Effector memory CD8-positive, alpha-beta T cell (primary cell): ENCODE results near the gene PRDX2.

Experiments used
- ATAC-seq: fragments of 150-1000 bp; cut with Tn5 transposase; replicated peaks from 2 replicates; pipeline ENCODE4 v1.10.0; 2021; ENCODE audit warnings: mild to moderate bottlenecking, moderate library complexity
- DNase-seq, 3 experiments: peaks; one replicate each; pipeline ENCODE4 v3.0.0; 2021
- H3K27ac Mint-ChIP-seq, 2 donors: one replicate each; pipeline ENCODE4 v1.8.0; 2022; ENCODE audit warnings: mild to moderate bottlenecking in 2 of 2, mixed read lengths in 2 of 2, moderate library complexity in 2 of 2
- H3K27me3 Mint-ChIP-seq, 2 donors: one replicate each; pipeline ENCODE4 v1.8.0; 2022; ENCODE audit warnings: mixed read lengths in 2 of 2
- H3K36me3 Mint-ChIP-seq: one replicate; pipeline ENCODE4 v1.8.0; 2022; ENCODE audit warnings: mild to moderate bottlenecking, moderate library complexity, mixed read lengths; ENCODE audit not compliant: insufficient read depth
- H3K4me1 Mint-ChIP-seq, 2 donors: one replicate each; pipeline ENCODE4 v1.8.0; 2022; ENCODE audit warnings: low read depth in 2 of 2, mixed read lengths in 2 of 2
- H3K4me3 Mint-ChIP-seq, 2 donors: one replicate each; pipeline ENCODE4 v1.8.0; 2022; ENCODE audit warnings: mild to moderate bottlenecking in 2 of 2, mixed read lengths in 2 of 2, moderate library complexity in 2 of 2
- H3K9me3 Mint-ChIP-seq, 2 donors: one replicate each; pipeline ENCODE4 v1.8.0; 2022; ENCODE audit warnings: mixed read lengths in 2 of 2

Gene PRDX2

DNA sequence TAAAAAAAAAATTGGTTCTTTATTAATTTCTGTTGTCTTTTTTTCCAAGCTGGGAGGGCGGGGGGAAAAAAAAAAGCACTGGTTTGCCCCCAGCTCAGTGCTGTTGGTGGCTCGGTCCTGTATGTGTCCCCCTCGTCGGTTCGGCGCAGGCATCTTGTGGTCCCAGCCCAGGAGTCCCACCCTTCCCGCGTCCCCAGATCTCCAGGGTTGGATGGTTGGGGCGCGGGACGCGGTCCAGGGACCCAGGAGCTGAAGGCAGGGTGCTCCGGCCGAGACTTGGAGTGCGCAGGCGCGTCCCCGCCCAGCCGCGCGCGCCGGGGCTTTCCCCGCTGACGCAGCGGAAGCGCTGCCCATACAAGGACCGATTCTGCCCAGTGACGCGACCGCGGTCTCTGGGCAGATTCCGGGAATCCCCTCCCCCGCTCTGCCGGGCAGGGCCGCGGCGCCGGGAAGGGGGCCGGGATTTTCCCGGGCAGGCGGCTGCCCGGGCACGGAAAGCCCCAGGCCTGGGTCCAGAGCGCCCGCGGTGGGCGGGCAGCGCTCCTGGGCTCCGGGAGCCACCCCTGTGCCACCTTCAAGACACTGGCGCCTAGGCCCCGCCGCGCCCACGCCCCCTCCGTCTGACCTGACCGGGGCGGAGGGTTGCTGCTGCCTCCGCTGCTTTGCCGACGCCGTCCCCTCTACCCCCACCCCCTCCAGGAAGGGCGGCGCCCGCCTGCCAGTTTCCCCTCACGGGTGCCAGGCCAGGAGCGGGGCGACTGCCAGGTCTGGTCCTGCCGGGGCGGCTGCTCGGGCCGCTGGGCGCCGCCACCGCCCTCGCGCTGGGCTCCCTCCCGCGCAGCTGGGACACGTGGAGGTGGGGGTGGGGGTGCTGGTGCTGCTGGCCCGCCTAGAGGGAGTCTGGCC, 8.1 kb downstream of the PRDX2 start:
- H3K27ac Mint-ChIP-seq, result peak overlapping the region; percentile 98 to 100
- ATAC-seq (peak; percentile 46), DNase-seq (peak; percentile 91 to 96 (median 96))
- peaks cover 79% of the 10 kb centered on the region for H3K36me3 Mint-ChIP-seq
- no peaks in the 10 kb centered on the region for H3K27me3 Mint-ChIP-seq
- H3K4me1 Mint-ChIP-seq, result peaks cover 33 to 37% of the 10 kb centered on the region in 2 donors
- H3K9me3 Mint-ChIP-seq, result no peaks in the 10 kb centered on the region
- H3K4me3 Mint-ChIP-seq, result peak overlapping the region; percentile 95 to 98

DNA sequence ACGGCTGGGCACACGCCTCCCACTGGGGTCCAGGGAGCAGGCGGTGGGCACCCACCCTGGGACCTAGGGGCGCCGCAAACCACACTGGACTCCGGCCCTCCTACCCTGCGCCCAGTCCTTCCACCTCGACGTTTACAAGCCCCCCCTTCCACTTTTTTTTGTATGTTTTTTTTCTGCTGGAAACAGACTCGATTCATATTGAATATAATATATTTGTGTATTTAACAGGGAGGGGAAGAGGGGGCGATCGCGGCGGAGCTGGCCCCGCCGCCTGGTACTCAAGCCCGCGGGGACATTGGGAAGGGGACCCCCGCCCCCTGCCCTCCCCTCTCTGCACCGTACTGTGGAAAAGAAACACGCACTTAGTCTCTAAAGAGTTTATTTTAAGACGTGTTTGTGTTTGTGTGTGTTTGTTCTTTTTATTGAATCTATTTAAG, 8.7 kb downstream of the PRDX2 start:
- H3K4me1 Mint-ChIP-seq, result peaks cover 33 to 37% of the 10 kb centered on the region in 2 donors
- H3K9me3 Mint-ChIP-seq, result no peaks in the 10 kb centered on the region
- no peaks in the 10 kb centered on the region for H3K27me3 Mint-ChIP-seq
- peaks cover 76% of the 10 kb centered on the region for H3K36me3 Mint-ChIP-seq
- ATAC-seq, result no peak
- H3K4me3 Mint-ChIP-seq, result peak overlapping the region; percentile 95 to 98
- H3K27ac Mint-ChIP-seq, result peak overlapping the region; percentile 98 to 100
- DNase-seq, result peak in 1 of 3 experiments; percentile 35

DNA sequence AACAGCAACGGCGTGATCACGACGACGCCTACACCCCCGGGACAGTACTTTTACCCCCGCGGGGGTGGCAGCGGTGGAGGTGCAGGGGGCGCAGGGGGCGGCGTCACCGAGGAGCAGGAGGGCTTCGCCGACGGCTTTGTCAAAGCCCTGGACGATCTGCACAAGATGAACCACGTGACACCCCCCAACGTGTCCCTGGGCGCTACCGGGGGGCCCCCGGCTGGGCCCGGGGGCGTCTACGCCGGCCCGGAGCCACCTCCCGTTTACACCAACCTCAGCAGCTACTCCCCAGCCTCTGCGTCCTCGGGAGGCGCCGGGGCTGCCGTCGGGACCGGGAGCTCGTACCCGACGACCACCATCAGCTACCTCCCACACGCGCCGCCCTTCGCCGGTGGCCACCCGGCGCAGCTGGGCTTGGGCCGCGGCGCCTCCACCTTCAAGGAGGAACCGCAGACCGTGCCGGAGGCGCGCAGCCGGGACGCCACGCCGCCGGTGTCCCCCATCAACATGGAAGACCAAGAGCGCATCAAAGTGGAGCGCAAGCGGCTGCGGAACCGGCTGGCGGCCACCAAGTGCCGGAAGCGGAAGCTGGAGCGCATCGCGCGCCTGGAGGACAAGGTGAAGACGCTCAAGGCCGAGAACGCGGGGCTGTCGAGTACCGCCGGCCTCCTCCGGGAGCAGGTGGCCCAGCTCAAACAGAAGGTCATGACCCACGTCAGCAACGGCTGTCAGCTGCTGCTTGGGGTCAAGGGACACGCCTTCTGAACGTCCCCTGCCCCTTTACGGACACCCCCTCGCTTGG, 9.3 kb downstream of the PRDX2 start:
- Mint-ChIP-seq H3K27ac (peak overlapping the region; percentile 98 to 100), H3K4me1 (peaks cover 33 to 37% of the 10 kb centered on the region in 2 donors), H3K27me3 (no peaks in the 10 kb centered on the region), H3K9me3 (no peaks in the 10 kb centered on the region), H3K4me3 (peak overlapping the region; percentile 95 to 98), H3K36me3 (peaks cover 72% of the 10 kb centered on the region)
- ATAC-seq (no peak), DNase-seq (peak; percentile 64 to 71 (median 70))

DNA sequence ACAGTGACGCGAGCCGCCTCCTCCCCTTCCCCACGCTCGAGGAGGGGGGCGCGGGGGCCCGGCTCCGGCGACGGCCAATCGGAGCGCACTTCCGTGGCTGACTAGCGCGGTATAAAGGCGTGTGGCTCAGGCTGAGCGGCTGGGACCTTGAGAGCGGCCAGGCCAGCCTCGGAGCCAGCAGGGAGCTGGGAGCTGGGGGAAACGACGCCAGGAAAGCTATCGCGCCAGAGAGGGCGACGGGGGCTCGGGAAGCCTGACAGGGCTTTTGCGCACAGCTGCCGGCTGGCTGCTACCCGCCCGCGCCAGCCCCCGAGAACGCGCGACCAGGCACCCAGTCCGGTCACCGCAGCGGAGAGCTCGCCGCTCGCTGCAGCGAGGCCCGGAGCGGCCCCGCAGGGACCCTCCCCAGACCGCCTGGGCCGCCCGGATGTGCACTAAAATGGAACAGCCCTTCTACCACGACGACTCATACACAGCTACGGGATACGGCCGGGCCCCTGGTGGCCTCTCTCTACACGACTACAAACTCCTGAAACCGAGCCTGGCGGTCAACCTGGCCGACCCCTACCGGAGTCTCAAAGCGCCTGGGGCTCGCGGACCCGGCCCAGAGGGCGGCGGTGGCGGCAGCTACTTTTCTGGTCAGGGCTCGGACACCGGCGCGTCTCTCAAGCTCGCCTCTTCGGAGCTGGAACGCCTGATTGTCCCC, 10.1 kb downstream of the PRDX2 start, which contains the start of gene JUNB:
JUNB (plus strand) TSS at position 142 of the 706 bp plus-strand sequence; CDS start at position 428, 286 bp downstream.
- peaks cover 67% of the 10 kb centered on the region for H3K36me3 Mint-ChIP-seq
- ATAC-seq (peak; percentile 35), DNase-seq (peak; percentile 95 to 97 (median 96))
- peak within 1 kb of the TSS; percentile 95 to 98 for H3K4me3 Mint-ChIP-seq
- peaks cover 32 to 36% of the 10 kb centered on the region in 2 donors for H3K4me1 Mint-ChIP-seq
- H3K27me3 Mint-ChIP-seq, result no peaks in the 10 kb centered on the region
- H3K9me3 Mint-ChIP-seq, result no peaks in the 10 kb centered on the region
- H3K27ac Mint-ChIP-seq, result peak within 1 kb of the TSS; percentile 98 to 100

DNA sequence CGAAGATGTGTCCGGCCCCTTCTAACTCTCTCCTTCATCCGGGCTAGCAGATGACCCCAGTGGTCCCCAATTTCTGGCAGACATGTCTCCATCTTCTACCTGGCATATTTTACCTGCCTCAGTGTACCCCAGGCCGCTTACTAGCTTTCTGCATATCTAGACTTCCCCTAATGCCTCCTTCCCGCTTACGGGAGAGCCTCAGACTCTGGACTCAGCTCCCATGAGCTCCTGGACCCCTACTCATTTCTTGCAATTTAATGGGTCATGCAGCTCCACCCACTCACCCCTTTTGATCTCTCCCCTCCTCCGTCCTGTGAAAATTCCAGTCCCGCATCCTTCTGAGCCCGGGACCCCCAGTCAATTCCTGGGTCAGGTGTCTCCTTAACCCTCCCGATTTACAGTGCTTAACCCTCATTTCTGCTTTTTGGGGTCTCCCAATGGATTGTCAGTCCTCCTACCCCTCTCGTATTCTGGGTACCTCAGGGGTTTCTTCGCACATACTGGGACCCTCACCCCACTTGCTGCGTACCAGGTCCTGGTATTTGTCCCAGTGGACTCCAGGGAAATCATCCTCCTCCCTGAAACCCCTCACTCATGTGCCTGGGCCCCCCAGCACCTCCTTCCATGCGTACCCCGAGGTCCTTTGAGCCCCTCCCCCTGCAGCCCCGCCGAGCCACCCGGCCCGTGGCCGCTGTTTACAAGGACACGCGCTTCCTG, 10.8 kb downstream of the PRDX2 start:
- no peak for ATAC-seq
- Mint-ChIP-seq H3K27ac (peak overlapping the region; percentile 98 to 100), H3K36me3 (peaks cover 64% of the 10 kb centered on the region), H3K4me1 (peaks cover 25 to 29% of the 10 kb centered on the region in 2 donors), H3K4me3 (peak overlapping the region; percentile 95 to 98), H3K27me3 (no peaks in the 10 kb centered on the region), H3K9me3 (no peaks in the 10 kb centered on the region)
- DNase-seq, result no peak

DNA sequence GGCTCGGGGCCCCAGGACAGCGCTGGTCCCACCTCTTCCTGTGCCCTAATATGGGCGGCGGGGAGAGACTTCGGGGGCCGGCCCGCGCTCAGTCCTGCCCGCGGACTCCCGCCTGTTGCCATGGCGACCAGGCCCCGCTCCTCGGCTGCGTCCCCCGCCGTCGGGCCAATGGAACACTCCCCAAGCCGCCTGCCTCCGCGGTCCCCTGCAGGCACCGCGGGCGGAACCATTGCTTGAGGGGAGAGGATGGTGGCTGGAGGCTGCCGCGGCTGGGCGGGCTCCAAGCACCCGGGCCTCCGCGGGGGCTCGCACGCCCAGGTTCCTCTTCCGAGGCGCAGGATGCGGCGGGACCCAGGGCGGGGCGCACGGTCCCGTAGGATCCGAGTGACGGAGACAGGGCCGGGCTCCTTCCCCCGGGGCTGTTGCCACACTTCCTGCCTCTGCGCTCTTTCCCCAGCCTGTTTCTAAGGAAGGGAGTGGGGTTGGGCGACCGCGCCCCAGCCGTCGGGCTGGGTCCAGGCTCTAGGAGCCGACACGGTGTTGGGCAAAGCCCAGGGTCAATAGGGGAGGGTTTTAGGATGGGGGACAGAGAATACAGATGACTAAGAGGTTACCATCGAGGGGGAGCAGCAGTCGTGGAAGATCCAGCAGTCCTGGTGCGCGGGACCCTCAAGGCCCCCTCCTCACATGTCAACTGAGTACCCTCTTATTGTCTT, 11.5 kb downstream of the PRDX2 start:
- Mint-ChIP-seq H3K36me3 (peaks cover 59% of the 10 kb centered on the region), H3K27me3 (no peaks in the 10 kb centered on the region), H3K4me1 (peaks cover 22 to 26% of the 10 kb centered on the region in 2 donors), H3K4me3 (peak overlapping the region; percentile 95 to 98), H3K27ac (peak overlapping the region; percentile 98 to 100), H3K9me3 (no peaks in the 10 kb centered on the region)
- DNase-seq, result peak; percentile 89 to 93 (median 93)
- ATAC-seq, result peak; percentile 45

DNA sequence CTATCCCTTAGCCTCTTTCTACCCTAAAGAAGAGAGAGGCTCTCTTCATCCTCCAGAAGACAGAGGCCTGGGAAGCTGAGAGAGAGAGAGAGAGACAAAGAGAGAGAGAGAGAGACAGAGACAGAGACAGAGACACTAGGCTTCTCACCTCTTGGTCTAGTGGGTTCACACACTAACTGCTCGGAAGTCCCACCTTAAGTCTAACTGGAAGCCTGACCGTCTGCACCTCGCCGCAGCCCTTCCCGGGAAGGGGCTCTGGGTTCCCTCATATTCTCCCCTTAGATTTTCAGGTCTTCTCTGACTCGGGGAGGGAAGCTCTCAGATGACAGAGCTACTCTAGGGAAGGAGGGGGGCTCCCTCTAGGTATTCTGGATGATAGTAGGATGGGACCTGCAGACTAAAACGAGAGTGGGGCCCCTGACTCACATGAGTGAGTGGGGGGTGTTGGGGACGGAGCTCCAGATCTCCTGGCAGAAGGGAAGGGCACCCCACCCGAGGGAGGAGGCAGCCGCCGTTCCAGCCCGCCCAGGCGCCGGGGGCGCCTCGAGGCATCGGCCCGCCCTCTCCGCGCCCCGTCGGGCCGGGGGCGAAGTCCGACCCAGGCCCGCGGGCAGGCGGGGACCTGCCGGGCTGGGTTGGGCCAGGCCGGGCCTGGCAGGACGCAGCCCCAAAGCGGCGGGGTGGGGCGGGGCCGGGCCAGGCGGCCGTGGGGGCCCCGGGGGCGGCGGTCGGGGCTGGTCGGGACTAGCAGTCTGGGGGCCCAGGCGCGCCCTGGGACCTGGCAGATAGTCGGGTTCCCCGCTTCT, 12.3 kb downstream of the PRDX2 start:
- no peak for ATAC-seq
- peak overlapping the region; percentile 90 to 94 for H3K27ac Mint-ChIP-seq
- H3K36me3 Mint-ChIP-seq, result peaks cover 51% of the 10 kb centered on the region
- no peaks in the 10 kb centered on the region for H3K9me3 Mint-ChIP-seq
- H3K4me3 Mint-ChIP-seq, result peak overlapping the region; percentile 95 to 98
- H3K4me1 Mint-ChIP-seq, result peaks cover 20 to 23% of the 10 kb centered on the region in 2 donors
- H3K27me3 Mint-ChIP-seq, result no peaks in the 10 kb centered on the region
- peak in 1 of 3 experiments; percentile 35 for DNase-seq

DNA sequence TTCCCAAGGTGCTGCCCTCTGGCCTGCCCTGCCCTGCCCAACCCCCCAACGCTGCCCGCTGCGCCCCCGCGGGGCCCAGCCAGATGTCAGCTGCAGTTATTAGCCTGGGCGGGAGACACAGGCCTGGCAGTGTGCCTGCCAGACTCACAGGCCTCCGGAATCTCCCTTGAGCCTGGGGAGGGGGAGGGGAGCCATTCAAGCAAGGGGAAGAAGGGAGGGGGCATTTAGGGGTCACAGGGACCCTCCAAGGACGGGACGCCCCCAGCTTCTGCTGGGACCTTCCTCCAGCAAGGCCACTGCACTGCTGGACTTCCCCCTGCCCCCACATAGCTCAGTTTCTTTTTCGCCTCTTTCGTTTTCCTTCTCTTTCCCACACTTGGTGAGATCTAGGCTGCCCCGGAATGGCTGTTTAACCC, 12.9 kb downstream of the PRDX2 start:
- DNase-seq, result peak in 2 of 3 experiments; percentile 51 to 53

DNA sequence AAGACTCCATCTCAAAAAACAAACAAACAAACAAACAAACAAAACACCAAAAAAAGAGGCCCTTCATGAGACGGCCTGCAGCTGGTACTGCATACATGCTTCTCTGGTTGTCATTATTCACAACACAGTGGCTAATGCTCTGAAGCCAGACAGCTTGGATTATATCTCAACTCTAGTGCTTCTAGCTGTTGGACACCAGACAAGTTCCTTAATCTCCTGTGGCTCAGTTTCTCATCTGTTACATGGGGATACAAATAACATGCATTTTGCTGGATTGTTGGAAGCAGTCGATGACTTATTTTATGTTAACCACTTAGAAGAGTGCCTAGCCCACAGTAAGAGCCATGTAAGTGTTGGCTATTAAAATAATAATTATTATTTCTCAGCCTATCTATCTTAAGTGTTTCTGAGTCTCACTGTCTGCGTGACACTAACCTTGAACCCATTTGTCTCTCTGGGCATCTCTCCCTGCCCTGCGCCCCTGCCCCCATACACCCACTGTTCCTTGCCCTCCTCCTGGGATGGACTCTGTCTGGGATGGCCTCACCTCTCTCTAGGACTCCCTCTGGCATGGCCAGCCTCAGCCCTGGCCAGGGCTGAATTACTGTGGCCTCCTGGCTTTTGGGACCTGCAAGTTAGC, 13.4 kb downstream of the PRDX2 start:
- Mint-ChIP-seq H3K27ac (peak overlapping the region; percentile 90 to 94), H3K4me3 (peak overlapping the region in 1 of 2 donors; percentile 78), H3K4me1 (peaks cover 20 to 23% of the 10 kb centered on the region in 2 donors), H3K9me3 (no peaks in the 10 kb centered on the region), H3K36me3 (peaks cover 40% of the 10 kb centered on the region), H3K27me3 (no peaks in the 10 kb centered on the region)
- no peak for DNase-seq
- no peak for ATAC-seq

More for the DNA sequence above, 12.9 kb downstream of the PRDX2 start:
- no peak for ATAC-seq
- no peaks in the 10 kb centered on the region for H3K27me3 Mint-ChIP-seq
- H3K27ac Mint-ChIP-seq, result peak overlapping the region; percentile 90 to 94
- peak overlapping the region; percentile 78 to 81 for H3K4me3 Mint-ChIP-seq
- no peaks in the 10 kb centered on the region for H3K9me3 Mint-ChIP-seq
- peaks cover 17 to 19% of the 10 kb centered on the region in 2 donors for H3K4me1 Mint-ChIP-seq
- peaks cover 45% of the 10 kb centered on the region for H3K36me3 Mint-ChIP-seq

DNA sequence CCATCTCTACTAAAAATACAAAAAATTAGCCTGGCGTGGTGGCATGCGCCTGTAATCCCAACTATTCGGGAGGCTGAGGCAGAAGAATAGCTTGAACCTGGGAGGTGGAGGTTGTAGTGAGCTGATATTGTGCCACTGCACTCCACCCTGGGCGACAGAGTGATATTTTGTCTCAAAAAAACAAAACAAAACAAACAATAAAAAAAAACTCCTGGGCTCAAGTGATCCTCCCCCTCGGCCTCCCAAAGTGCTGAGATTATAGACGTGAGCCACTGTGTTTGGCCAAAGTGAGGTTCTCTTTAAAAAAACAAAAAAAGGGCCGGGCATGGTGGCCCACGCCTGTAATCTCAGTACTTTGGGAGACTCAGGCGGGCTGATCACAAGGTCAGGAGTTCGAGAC, 14.1 kb downstream of the PRDX2 start:
- ATAC-seq (no peak), DNase-seq (no peak)
- H3K27ac Mint-ChIP-seq, result no peak overlapping the region
- no peaks in the 10 kb centered on the region for H3K27me3 Mint-ChIP-seq
- H3K9me3 Mint-ChIP-seq, result no peaks in the 10 kb centered on the region
- H3K36me3 Mint-ChIP-seq, result peaks cover 33% of the 10 kb centered on the region
- no peak overlapping the region for H3K4me3 Mint-ChIP-seq
- H3K4me1 Mint-ChIP-seq, result peaks cover 18 to 23% of the 10 kb centered on the region in 2 donors

DNA sequence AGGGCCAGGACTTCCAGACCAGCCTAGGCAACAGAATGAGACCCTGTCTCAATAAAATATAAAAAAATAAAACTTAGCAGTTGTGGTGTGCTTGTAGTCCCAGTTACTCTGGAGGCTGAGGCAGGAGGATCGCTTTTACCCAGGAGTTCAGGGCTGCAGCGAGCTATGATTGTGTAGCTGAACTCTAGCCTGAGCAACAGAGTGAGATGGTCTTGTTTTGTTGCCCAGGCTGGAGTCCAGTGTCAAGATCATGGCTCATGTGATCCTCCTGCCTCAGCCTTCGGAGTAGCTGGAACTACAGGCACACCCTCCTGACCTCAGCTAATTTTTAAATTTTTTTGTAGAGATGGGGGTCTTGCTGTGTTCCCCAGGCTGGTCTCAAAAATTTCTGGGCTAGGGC, 14.6 kb downstream of the PRDX2 start:
- Mint-ChIP-seq H3K4me1 (peaks cover 21 to 24% of the 10 kb centered on the region in 2 donors), H3K9me3 (no peaks in the 10 kb centered on the region), H3K4me3 (no peak overlapping the region), H3K27me3 (no peaks in the 10 kb centered on the region), H3K27ac (no peak overlapping the region), H3K36me3 (peaks cover 31% of the 10 kb centered on the region)
- DNase-seq, result no peak
- ATAC-seq, result no peak
